Gastrocnemius medialis (tissue), 4 donors: ENCODE measurements around the gene PLXND1. TPM values are rescaled to one million over a fixed set of nuclear protein-coding genes. Genes with fewer than 3 reads are reported as not detected.

Source experiments
- ATAC-seq, 2 donors: fragments of 150-250 bp; one replicate each; pipeline ENCODE4 v1.9.1; 2016
- DNase-seq, 2 donors: peaks; one replicate each; pipeline ENCODE4 v3.0.0-alpha.2; 2019
- H3K27ac ChIP-seq, 4 donors: fragments of 200-600 bp; sonication (generic); 1 replicate in 1 of 4; 2 replicates in 3 of 4; pipeline ENCODE4 v1.5.1; 2016 to 2018; ENCODE audit warnings: mild to moderate bottlenecking in 2 of 4, moderate library complexity in 1 of 4
- H3K27me3 ChIP-seq, 3 donors: fragments of 200-600 bp; sonication (generic) in 2 of 3; 1 replicate in 1 of 3; 2 replicates in 2 of 3; pipeline versions ENCODE4 v1.5.1 to v1.6.0; 2016 to 2019; ENCODE audit warnings: mild to moderate bottlenecking in 1 of 3, moderate library complexity in 1 of 3
- H3K36me3 ChIP-seq, 2 donors: fragments of 200-600 bp; sonication (generic) in 1 of 2; one replicate each; pipeline ENCODE4 v1.5.1; 2017 to 2018
- H3K4me1 ChIP-seq, 2 donors: fragments of 200-600 bp; sonication (generic) in 1 of 2; one replicate each; pipeline ENCODE4 v1.5.1; 2016 to 2017; ENCODE audit warnings: mild to moderate bottlenecking in 2 of 2
- H3K4me3 ChIP-seq, 4 donors: fragments of 200-600 bp; sonication (generic) in 3 of 4; 1 replicate in 1 of 4; 2 replicates in 3 of 4; pipeline ENCODE4 v1.5.1; 2016 to 2019; ENCODE audit warnings: mild to moderate bottlenecking in 2 of 4
- H3K9me3 ChIP-seq, 3 donors: fragments of 200-600 bp; sonication (generic) in 2 of 3; 1 replicate in 1 of 3; 2 replicates in 2 of 3; pipeline ENCODE4 v1.5.1; 2016 to 2019
- POLR2A ChIP-seq, 2 donors: fragments of 450-650 bp; IDR thresholded peaks; one replicate each; pipeline ENCODE4 v1.6.1; 2017; ENCODE audit warnings: antibody characterized with exemption in 2 of 2, mild to moderate bottlenecking in 2 of 2, moderate library complexity in 2 of 2
- in situ Hi-C, 4 donors: fragments of 200-750 bp; cut with MboI; loops; one replicate each; pipeline versions ENCODE4 v1.15.0 to v1.8.0; 2017; ENCODE audit warnings: low sequenced_read_pairs in 4 of 4
- intact Hi-C: fragments of 100-400 bp; cut with DNase I; formaldehyde crosslinking; loops from one replicate; pipeline ENCODE4 v1.15.1; 2023; ENCODE audit warnings: low total_unique reads
- total RNA-seq, 4 donors: library from RNA; depleted of rRNA; stranded (reverse); fragments of >200 nt; gene quantifications; one replicate each; pipeline versions ENCODE4 v1.1.0 to v1.2.3, GENCODE V29; 2016
- TF ChIP-seq, protein P1 (sequence below), 5 experiments: fragments of 450-650 bp in 3 of 5; fragments of 200-600 bp in 2 of 5; sonication (generic) in 2 of 5; IDR thresholded peaks in 4 of 5; conservative IDR thresholded peaks in 1 of 5; 1 replicate in 4 of 5; 2 replicates in 1 of 5; pipeline ENCODE4 v1.5.1; 2016 to 2019; ENCODE audit warnings: antibody characterized with exemption in 5 of 5, mild to moderate bottlenecking in 3 of 5, moderate library complexity in 3 of 5

The PLXND1 gene
- total RNA-seq, 4 donors from 2014 or later = 15.7 to 70.9 (median 19.9) TPM

GRCh38 chr3:129521611-129522010, 84.9 kb downstream of the PLXND1 start:
- no peaks in the 10 kb centered on the region for H3K9me3 ChIP-seq
- no peaks in the 10 kb centered on the region for H3K36me3 ChIP-seq
- intact Hi-C loops = no loop called here
- ATAC-seq (no peak), DNase-seq (no peak)
- TF ChIP-seq, protein P1, sequence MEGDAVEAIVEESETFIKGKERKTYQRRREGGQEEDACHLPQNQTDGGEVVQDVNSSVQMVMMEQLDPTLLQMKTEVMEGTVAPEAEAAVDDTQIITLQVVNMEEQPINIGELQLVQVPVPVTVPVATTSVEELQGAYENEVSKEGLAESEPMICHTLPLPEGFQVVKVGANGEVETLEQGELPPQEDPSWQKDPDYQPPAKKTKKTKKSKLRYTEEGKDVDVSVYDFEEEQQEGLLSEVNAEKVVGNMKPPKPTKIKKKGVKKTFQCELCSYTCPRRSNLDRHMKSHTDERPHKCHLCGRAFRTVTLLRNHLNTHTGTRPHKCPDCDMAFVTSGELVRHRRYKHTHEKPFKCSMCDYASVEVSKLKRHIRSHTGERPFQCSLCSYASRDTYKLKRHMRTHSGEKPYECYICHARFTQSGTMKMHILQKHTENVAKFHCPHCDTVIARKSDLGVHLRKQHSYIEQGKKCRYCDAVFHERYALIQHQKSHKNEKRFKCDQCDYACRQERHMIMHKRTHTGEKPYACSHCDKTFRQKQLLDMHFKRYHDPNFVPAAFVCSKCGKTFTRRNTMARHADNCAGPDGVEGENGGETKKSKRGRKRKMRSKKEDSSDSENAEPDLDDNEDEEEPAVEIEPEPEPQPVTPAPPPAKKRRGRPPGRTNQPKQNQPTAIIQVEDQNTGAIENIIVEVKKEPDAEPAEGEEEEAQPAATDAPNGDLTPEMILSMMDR (IDR thresholded peaks at IDR 0.05 in 4 of 5, conservative IDR thresholded peaks at IDR 0.05 in 1 of 5) = no peak
- TF ChIP-seq POLR2A (IDR thresholded peaks at IDR 0.05) = no peak
- no peaks in the 10 kb centered on the region for H3K27me3 ChIP-seq
- H3K27ac ChIP-seq = no peak overlapping the region
- no peaks in the 10 kb centered on the region for H3K4me1 ChIP-seq
- H3K4me3 ChIP-seq = no peak overlapping the region
- in situ Hi-C loops = no loop called here

DNA sequence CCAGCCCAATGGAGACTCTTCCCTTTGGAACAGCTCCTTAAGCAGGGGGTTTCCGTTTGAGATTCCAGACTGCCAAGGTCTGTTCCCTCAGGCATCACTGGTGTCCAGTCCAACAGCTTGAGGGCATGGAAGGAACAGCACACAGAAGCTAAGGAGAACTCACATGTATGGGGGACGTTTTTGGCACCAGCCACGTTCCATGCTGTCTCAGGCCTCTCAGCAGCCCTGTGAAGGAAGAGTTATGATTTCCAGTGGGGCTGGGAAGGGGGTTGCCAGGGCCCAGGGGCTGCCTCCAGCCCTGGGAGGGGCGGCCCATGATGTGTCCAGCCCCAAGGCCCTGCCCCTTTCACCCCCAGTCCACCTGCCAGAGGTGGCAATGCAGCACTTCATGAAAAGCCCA, 85.5 kb downstream of the PLXND1 start:
- intact Hi-C loops (no loop called here), in situ Hi-C loops (no loop called here)
- TF ChIP-seq POLR2A (IDR thresholded peaks at IDR 0.05) = no peak
- TF ChIP-seq, protein P1 (IDR thresholded peaks at IDR 0.05 in 4 of 5, conservative IDR thresholded peaks at IDR 0.05 in 1 of 5) = no peak
- no peak overlapping the region for H3K4me3 ChIP-seq
- no peaks in the 10 kb centered on the region for H3K9me3 ChIP-seq
- H3K27ac ChIP-seq = no peak overlapping the region
- DNase-seq (no peak), ATAC-seq (no peak)
- no peaks in the 10 kb centered on the region for H3K4me1 ChIP-seq
- no peaks in the 10 kb centered on the region for H3K36me3 ChIP-seq
- no peaks in the 10 kb centered on the region for H3K27me3 ChIP-seq

GRCh38 chr3:129519896-129520715, 86.4 kb downstream of the PLXND1 start:
- Histone ChIP-seq H3K9me3 (no peaks in the 10 kb centered on the region), H3K4me1 (no peaks in the 10 kb centered on the region), H3K27ac (no peak overlapping the region), H3K36me3 (no peaks in the 10 kb centered on the region), H3K4me3 (no peak overlapping the region), H3K27me3 (no peaks in the 10 kb centered on the region)
- in situ Hi-C loops (no loop called here), intact Hi-C loops (no loop called here)
- no peak for DNase-seq
- ATAC-seq = no peak
- TF ChIP-seq, protein P1 (IDR thresholded peaks at IDR 0.05 in 4 of 5, conservative IDR thresholded peaks at IDR 0.05 in 1 of 5) = no peak
- no peak for TF ChIP-seq POLR2A (IDR thresholded peaks at IDR 0.05)

DNA sequence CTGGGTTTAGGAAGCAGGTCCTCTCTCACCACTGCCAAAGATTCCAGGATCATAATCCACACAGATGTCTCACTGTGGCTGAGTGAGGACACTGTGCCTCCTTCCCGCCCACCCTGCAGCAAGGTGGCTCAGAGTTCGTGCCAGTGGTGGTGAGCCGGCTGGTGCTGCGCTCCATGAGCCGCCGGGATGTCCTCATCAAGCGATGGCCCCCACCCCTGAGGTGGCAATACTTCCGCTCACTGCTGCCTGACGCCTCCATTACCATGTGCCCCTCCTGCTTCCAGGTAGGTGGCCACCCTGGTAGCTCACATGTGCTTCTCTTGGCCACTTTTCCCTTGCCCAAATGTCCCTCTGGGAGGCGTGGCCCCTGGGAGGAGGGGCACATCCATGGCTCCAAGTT, 87.0 kb downstream of the PLXND1 start:
- no peaks in the 10 kb centered on the region for H3K9me3 ChIP-seq
- intact Hi-C loops (no loop called here), in situ Hi-C loops (no loop called here)
- no peaks in the 10 kb centered on the region for H3K36me3 ChIP-seq
- DNase-seq (no peak), ATAC-seq (no peak)
- H3K27me3 ChIP-seq = no peaks in the 10 kb centered on the region
- H3K4me1 ChIP-seq = peaks cover 0 to 1% of the 10 kb centered on the region in 2 donors
- H3K27ac ChIP-seq = no peak overlapping the region
- H3K4me3 ChIP-seq = no peak overlapping the region
- no peak for TF ChIP-seq POLR2A (IDR thresholded peaks at IDR 0.05)
- TF ChIP-seq, protein P1 (IDR thresholded peaks at IDR 0.05 in 4 of 5, conservative IDR thresholded peaks at IDR 0.05 in 1 of 5) = no peak
